Testis (tissue), 2 donors: Measurements from ENCODE around the gene GSTO2.

Source experiments
- POLR2A ChIP-seq: fragments of 450-650 bp; IDR thresholded peaks from one replicate; pipeline ENCODE4 v1.6.1; 2017; ENCODE audit warnings: antibody characterized with exemption, mild to moderate bottlenecking, moderate library complexity
- TF ChIP-seq, protein P1 (sequence below), 3 experiments: fragments of 450-650 bp in 2 of 3; fragments of 200-600 bp in 1 of 3; sonication (generic) in 1 of 3; IDR thresholded peaks; one replicate each; pipeline ENCODE4 v1.5.1; 2016 to 2019; ENCODE audit warnings: antibody characterized with exemption in 3 of 3, mild to moderate bottlenecking in 2 of 3, moderate library complexity in 1 of 3

GRCh38 chr10:104318326-104318725 lies 49.3 kb downstream of the GSTO2 start:
- no peak for TF ChIP-seq POLR2A
- TF ChIP-seq, protein P1, sequence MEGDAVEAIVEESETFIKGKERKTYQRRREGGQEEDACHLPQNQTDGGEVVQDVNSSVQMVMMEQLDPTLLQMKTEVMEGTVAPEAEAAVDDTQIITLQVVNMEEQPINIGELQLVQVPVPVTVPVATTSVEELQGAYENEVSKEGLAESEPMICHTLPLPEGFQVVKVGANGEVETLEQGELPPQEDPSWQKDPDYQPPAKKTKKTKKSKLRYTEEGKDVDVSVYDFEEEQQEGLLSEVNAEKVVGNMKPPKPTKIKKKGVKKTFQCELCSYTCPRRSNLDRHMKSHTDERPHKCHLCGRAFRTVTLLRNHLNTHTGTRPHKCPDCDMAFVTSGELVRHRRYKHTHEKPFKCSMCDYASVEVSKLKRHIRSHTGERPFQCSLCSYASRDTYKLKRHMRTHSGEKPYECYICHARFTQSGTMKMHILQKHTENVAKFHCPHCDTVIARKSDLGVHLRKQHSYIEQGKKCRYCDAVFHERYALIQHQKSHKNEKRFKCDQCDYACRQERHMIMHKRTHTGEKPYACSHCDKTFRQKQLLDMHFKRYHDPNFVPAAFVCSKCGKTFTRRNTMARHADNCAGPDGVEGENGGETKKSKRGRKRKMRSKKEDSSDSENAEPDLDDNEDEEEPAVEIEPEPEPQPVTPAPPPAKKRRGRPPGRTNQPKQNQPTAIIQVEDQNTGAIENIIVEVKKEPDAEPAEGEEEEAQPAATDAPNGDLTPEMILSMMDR (IDR thresholded peaks at IDR 0.05), result no peak
